PC-9 (cell line): ENCODE results near the gene AFAP1L1. TPM values are rescaled to one million over a fixed set of nuclear protein-coding genes. Genes with fewer than 3 reads are reported as not detected.

Source experiments
- BruUV-seq: library from RNA; stranded (reverse); fragments of 400-500 nt; replicated peaks from 2 replicates; lab custom pipeline; 2021; lab: Mats Ljungman, UMichigan
- CTCF ChIA-PET: fragments of 300-600 bp; sonication (Branson Sonifier 250); formaldehyde crosslinking; loops from one replicate; lab custom pipeline; 2022; ENCODE audit warnings: antibody characterized with exemption; lab: Charles Lee
- POLR2A ChIA-PET: fragments of 300-600 bp; sonication (Branson Sonifier 250); formaldehyde crosslinking; loops from one replicate; lab custom pipeline; 2022; ENCODE audit warnings: antibody characterized with exemption; ENCODE audit not compliant: unreplicated experiment; lab: Charles Lee
- DNase-seq, 2 experiments: peaks; one replicate each; pipeline versions ENCODE4 v3.0.0 to v3.0.0-alpha.2; 2015 to 2022; ENCODE audit warnings: mixed read lengths in 1 of 2
- H2AFZ ChIP-seq: fragments of 200-600 bp; sonication (generic); 2 replicates; pipeline ENCODE4 v1.8.1; 2017; ENCODE audit warnings: antibody characterized with exemption
- H3F3A ChIP-seq: fragments of 200-600 bp; sonication (generic); 2 replicates; pipeline ENCODE4 v1.8.1; 2017; ENCODE audit warnings: antibody characterized with exemption, mild to moderate bottlenecking, low read depth; ENCODE audit not compliant: insufficient read depth
- H3K27ac ChIP-seq: fragments of 200-600 bp; sonication (generic); 2 replicates; pipeline ENCODE4 v1.6.1; 2016; ENCODE audit warnings: mixed run types
- H3K27me3 ChIP-seq: fragments of 200-600 bp; sonication (generic); 2 replicates; pipeline ENCODE4 v1.6.1; 2016; ENCODE audit warnings: low read depth, mixed run types; ENCODE audit not compliant: insufficient read depth
- H3K36me3 ChIP-seq: fragments of 200-600 bp; sonication (generic); 2 replicates; pipeline ENCODE4 v1.6.1; 2016; ENCODE audit warnings: low read depth, mixed run types
- H3K4me1 ChIP-seq: fragments of 200-600 bp; sonication (generic); replicated peaks from 2 replicates; pipeline ENCODE4 v1.6.1; 2016; ENCODE audit warnings: mixed run types; ENCODE audit not compliant: insufficient read depth
- H3K4me2 ChIP-seq: fragments of 200-600 bp; sonication (generic); 2 replicates; pipeline ENCODE4 v1.6.1; 2017; ENCODE audit warnings: mixed run types
- H3K4me3 ChIP-seq: fragments of 200-600 bp; sonication (generic); 2 replicates; pipeline ENCODE4 v1.6.1; 2016; ENCODE audit warnings: mixed run types
- H3K79me2 ChIP-seq: fragments of 200-600 bp; sonication (generic); 2 replicates; pipeline ENCODE4 v1.6.1; 2017; ENCODE audit warnings: low read depth, mixed run types
- H3K9me2 ChIP-seq: fragments of 200-600 bp; sonication (generic); 2 replicates; pipeline ENCODE4 v1.8.1; 2017; ENCODE audit warnings: mild to moderate bottlenecking; ENCODE audit not compliant: insufficient read depth
- H3K9me3 ChIP-seq: fragments of 200-600 bp; sonication (generic); 2 replicates; pipeline ENCODE4 v1.8.1; 2016; ENCODE audit warnings: low read depth; ENCODE audit not compliant: insufficient read depth
- H4K20me1 ChIP-seq: fragments of 200-600 bp; sonication (generic); 2 replicates; pipeline ENCODE4 v1.8.1; 2017; ENCODE audit not compliant: insufficient read depth
- CTCF ChIP-seq: fragments of 200-600 bp; sonication (generic); conservative IDR thresholded peaks from 2 replicates; pipeline ENCODE4 v1.6.1; 2017; ENCODE audit warnings: mixed run types, antibody characterized with exemption, mild to moderate bottlenecking, moderate library complexity
- EZH2 ChIP-seq: fragments of 200-600 bp; sonication (generic); IDR thresholded peaks from 2 replicates; pipeline ENCODE4 v1.8.0; 2017; ENCODE audit warnings: antibody characterized with exemption, low read depth
- intact Hi-C: fragments of 100-400 bp; cut with micrococcal nuclease; formaldehyde crosslinking; loops from one replicate; pipeline ENCODE4 v1.10.0; 2022; ENCODE audit not compliant: unreplicated experiment
- total RNA-seq: library from RNA; stranded (reverse); gene quantifications from 2 replicates; pipeline ENCODE4 v1.2.3, GENCODE V29; 2021

The AFAP1L1 gene
- total RNA-seq, 1 experiment from 2014 or later, result 9.6 TPM

GRCh38 chr5:149285153-149285552 lies 13.5 kb downstream of the AFAP1L1 start:
- CTCF ChIA-PET, result no interaction called here
- POLR2A ChIA-PET, result no interaction called here
- no peak for DNase-seq
- no peak for TF ChIP-seq CTCF
- no peak for TF ChIP-seq EZH2
- no peak overlapping the region for H3K27ac ChIP-seq
- H3K4me1 ChIP-seq, result peaks cover 5% of the 10 kb centered on the region
- H3K79me2 ChIP-seq, result no peaks in the 10 kb centered on the region
- H3K9me2 ChIP-seq, result no peaks in the 10 kb centered on the region
- no peaks in the 10 kb centered on the region for H3K36me3 ChIP-seq
- intact Hi-C loops, result no loop called here
- no TSS peak for BruUV-seq
- H2AFZ ChIP-seq, result no peak overlapping the region
- H3K4me3 ChIP-seq, result no peak overlapping the region
- H3K27me3 ChIP-seq, result no peaks in the 10 kb centered on the region
- no peaks in the 10 kb centered on the region for H4K20me1 ChIP-seq
- no peak overlapping the region for H3K4me2 ChIP-seq
- H3F3A ChIP-seq, result no peaks in the 10 kb centered on the region
- H3K9me3 ChIP-seq, result no peaks in the 10 kb centered on the region

- no peaks in the 10 kb centered on the region for H3K79me2 ChIP-seq
- ChIA-PET POLR2A (no interaction called here), CTCF (no interaction called here)
- no TSS peak for BruUV-seq
- no peaks in the 10 kb centered on the region for H3F3A ChIP-seq
- H3K36me3 ChIP-seq, result no peaks in the 10 kb centered on the region
- no peaks in the 10 kb centered on the region for H4K20me1 ChIP-seq
- H2AFZ ChIP-seq, result no peak overlapping the region
- DNase-seq, result no peak
- H3K4me3 ChIP-seq, result no peak overlapping the region
- no peaks in the 10 kb centered on the region for H3K9me3 ChIP-seq
- H3K27me3 ChIP-seq, result no peaks in the 10 kb centered on the region
- H3K9me2 ChIP-seq, result no peaks in the 10 kb centered on the region
- intact Hi-C loops, result no loop called here
- TF ChIP-seq CTCF, result no peak
- TF ChIP-seq EZH2, result no peak
- no peak overlapping the region for H3K27ac ChIP-seq
- H3K4me2 ChIP-seq, result no peak overlapping the region
- no peaks in the 10 kb centered on the region for H3K4me1 ChIP-seq
Observed at GRCh38 chr5:149288436-149288835, 16.8 kb downstream of the AFAP1L1 start.

GRCh38 chr5:149289301-149289700 lies 17.6 kb downstream of the AFAP1L1 start:
- H4K20me1 ChIP-seq, result no peaks in the 10 kb centered on the region
- H3K9me3 ChIP-seq, result no peaks in the 10 kb centered on the region
- intact Hi-C loops, result no loop called here
- TF ChIP-seq CTCF (no peak), EZH2 (no peak)
- no TSS peak for BruUV-seq
- no peak overlapping the region for H3K27ac ChIP-seq
- no peaks in the 10 kb centered on the region for H3K4me1 ChIP-seq
- no peaks in the 10 kb centered on the region for H3K36me3 ChIP-seq
- H3K27me3 ChIP-seq, result no peaks in the 10 kb centered on the region
- ChIA-PET POLR2A (no interaction called here), CTCF (no interaction called here)
- no peak overlapping the region for H2AFZ ChIP-seq
- no peak overlapping the region for H3K4me3 ChIP-seq
- H3K79me2 ChIP-seq, result no peaks in the 10 kb centered on the region
- no peaks in the 10 kb centered on the region for H3K9me2 ChIP-seq
- no peak for DNase-seq
- no peak overlapping the region for H3K4me2 ChIP-seq
- no peaks in the 10 kb centered on the region for H3F3A ChIP-seq
